H1 (cell line): ENCODE results near the gene SLMAP. TPM values are rescaled to one million over a fixed set of nuclear protein-coding genes. Genes with fewer than 3 reads are reported as not detected.

ENCODE experiments used
- CTCF ChIA-PET: fragments of 300-600 bp; sonication (Branson Sonifier 250); formaldehyde crosslinking; loops from one replicate; lab custom pipeline; 2021; ENCODE audit not compliant: partially characterized antibody; lab: Charles Lee
- POLR2A ChIA-PET: fragments of 300-600 bp; sonication (Branson Sonifier 250); formaldehyde crosslinking; loops from one replicate; lab custom pipeline; 2021; ENCODE audit warnings: inconsistent platforms; ENCODE audit not compliant: partially characterized antibody; lab: Charles Lee
- DNase-seq, 2 experiments: peaks; one replicate each; pipeline versions ENCODE4 v3.0.0 to v3.0.0-alpha.2; 2010 to 2022; ENCODE audit warnings: low spot score in 2 of 2, low read depth in 1 of 2, mixed read lengths in 1 of 2
- FAIRE-seq: peaks from 2 replicates; lab custom pipeline; 2011; peaks lifted over from hg19 to GRCh38; lab: Jason Lieb, UNC
- H2AFZ ChIP-seq: 2 replicates; pipeline ENCODE4 v1.8.1; 2012; ENCODE audit warnings: low read length, inconsistent platforms
- H2AK5ac ChIP-seq: 2 replicates; pipeline ENCODE4 v1.6.1; 2013; ENCODE audit warnings: low read depth, low read length
- H2BK120ac ChIP-seq: replicated peaks from 2 replicates; pipeline ENCODE3; 2013; ENCODE audit warnings: low read depth, low read length, inconsistent platforms
- H2BK12ac ChIP-seq: 2 replicates; pipeline ENCODE4 v1.6.1; 2013; ENCODE audit warnings: low read depth, low read length
- H2BK15ac ChIP-seq: 2 replicates; pipeline ENCODE4 v1.6.1; 2013; ENCODE audit warnings: low read length
- H2BK20ac ChIP-seq: 2 replicates; pipeline ENCODE4 v1.6.1; 2013; ENCODE audit warnings: low read length
- H2BK5ac ChIP-seq: 2 replicates; pipeline ENCODE4 v1.6.1; 2013; ENCODE audit warnings: low read depth, low read length
- H3K14ac ChIP-seq: 2 replicates; pipeline ENCODE4 v1.6.1; 2013; ENCODE audit warnings: inconsistent platforms; ENCODE audit not compliant: insufficient read length
- H3K18ac ChIP-seq: 2 replicates; pipeline ENCODE4 v1.6.1; 2013; ENCODE audit warnings: low read length; ENCODE audit errors: extremely low read depth
- H3K23ac ChIP-seq: 2 replicates; pipeline ENCODE4 v1.6.1; 2013; ENCODE audit warnings: inconsistent platforms; ENCODE audit not compliant: insufficient read length
- H3K23me2 ChIP-seq: 2 replicates; pipeline ENCODE4 v1.6.1; 2013; ENCODE audit warnings: low read depth, low read length
- H3K27ac ChIP-seq: 2 replicates; pipeline ENCODE4 v1.6.1; 2011; ENCODE audit warnings: low read depth, low read length, inconsistent platforms
- H3K27me3 ChIP-seq, 4 experiments: replicated peaks in 1 of 4; 1 replicate in 1 of 4; 2 replicates in 3 of 4; pipeline versions ENCODE4 v1.6.1 to v1.8.1; 2011 to 2013; ENCODE audit warnings: low read length in 3 of 4, mild to moderate bottlenecking in 3 of 4, inconsistent platforms in 2 of 4, mixed read lengths in 2 of 4, moderate library complexity in 1 of 4; ENCODE audit not compliant: control insufficient read depth in 3 of 4, insufficient read depth in 3 of 4; ENCODE audit errors: extremely low read depth in 1 of 4
- H3K36me3 ChIP-seq, 4 experiments: 2 replicates each; pipeline versions ENCODE4 v1.6.1 to v1.8.1; 2011 to 2013; ENCODE audit warnings: mild to moderate bottlenecking in 4 of 4, low read length in 3 of 4, moderate library complexity in 2 of 4, control low read depth in 1 of 4, inconsistent platforms in 1 of 4; ENCODE audit not compliant: insufficient read depth in 4 of 4, control insufficient read depth in 2 of 4
- H3K4ac ChIP-seq: replicated peaks from 2 replicates; pipeline ENCODE3; 2013; ENCODE audit warnings: low read length, low read depth, mixed read lengths, inconsistent platforms; ENCODE audit not compliant: insufficient read length
- H3K4me1 ChIP-seq, 4 experiments: replicated peaks in 1 of 4; 1 replicate in 1 of 4; 2 replicates in 3 of 4; pipeline versions ENCODE4 v1.6.1 to v1.8.1; 2011 to 2013; ENCODE audit warnings: low read length in 3 of 4, inconsistent platforms in 2 of 4, mixed read lengths in 1 of 4; ENCODE audit not compliant: insufficient read depth in 4 of 4, control insufficient read depth in 3 of 4
- H3K4me2 ChIP-seq, 2 experiments: 2 replicates each; pipeline versions ENCODE4 v1.6.1 to v1.8.1; 2011 to 2013; ENCODE audit warnings: low read depth in 2 of 2, low read length in 2 of 2, control low read depth in 1 of 2, inconsistent platforms in 1 of 2, mild to moderate bottlenecking in 1 of 2; ENCODE audit not compliant: insufficient read depth in 1 of 2
- H3K4me3 ChIP-seq, 4 experiments: fragments of 200-600, 300-600 bp in 1 of 4; sonication (generic), shearing (Covaris generic), sonication (Bioruptor Twin) in 1 of 4; 2 replicates each; pipeline versions ENCODE4 v1.5.1 to v1.8.1; 2011 to 2016; ENCODE audit warnings: low read length in 4 of 4, low read depth in 3 of 4, control low read depth in 2 of 4, inconsistent platforms in 2 of 4, mild to moderate bottlenecking in 2 of 4, mixed read lengths in 1 of 4, moderate library complexity in 1 of 4; ENCODE audit not compliant: insufficient read depth in 2 of 4; ENCODE audit errors: extremely low read depth in 1 of 4
- H3K56ac ChIP-seq: replicated peaks from 2 replicates; pipeline ENCODE3; 2013; ENCODE audit warnings: low read depth, mild to moderate bottlenecking, mixed read lengths, low read length, inconsistent platforms; ENCODE audit not compliant: insufficient read length
- H3K79me1 ChIP-seq: 2 replicates; pipeline ENCODE4 v1.6.1; 2013; ENCODE audit warnings: low read depth, low read length, control low read depth
- H3K79me2 ChIP-seq, 2 experiments: 2 replicates each; pipeline versions ENCODE4 v1.6.1 to v1.8.1; 2012 to 2013; ENCODE audit warnings: low read length in 2 of 2, mild to moderate bottlenecking in 2 of 2, inconsistent platforms in 1 of 2; ENCODE audit not compliant: insufficient read depth in 2 of 2, control insufficient read depth in 1 of 2
- H3K9ac ChIP-seq, 4 experiments: replicated peaks in 1 of 4; 1 replicate in 1 of 4; 2 replicates in 3 of 4; pipeline versions ENCODE4 v1.6.1 to v1.8.1; 2011 to 2013; ENCODE audit warnings: low read depth in 3 of 4, low read length in 3 of 4, control low read depth in 2 of 4, mild to moderate bottlenecking in 2 of 4, moderate library complexity in 2 of 4, inconsistent platforms in 1 of 4; ENCODE audit errors: extremely low read depth in 1 of 4
- H3K9me3 ChIP-seq, 2 experiments: 2 replicates each; pipeline versions ENCODE4 v1.6.1 to v1.8.1; 2012 to 2013; ENCODE audit warnings: mild to moderate bottlenecking in 2 of 2, moderate library complexity in 2 of 2, control low read depth in 1 of 2, inconsistent platforms in 1 of 2, low read depth in 1 of 2, low read length in 1 of 2, mixed read lengths in 1 of 2; ENCODE audit not compliant: insufficient read depth in 2 of 2
- H4K20me1 ChIP-seq, 2 experiments: replicated peaks in 1 of 2; 2 replicates each; pipeline versions ENCODE3 to v1.8.1; 2011 to 2013; ENCODE audit warnings: inconsistent platforms in 2 of 2, low read length in 2 of 2, mild to moderate bottlenecking in 1 of 2; ENCODE audit not compliant: insufficient read depth in 2 of 2, control insufficient read depth in 1 of 2
- H4K5ac ChIP-seq: 2 replicates; pipeline ENCODE4 v1.6.1; 2013; ENCODE audit warnings: low read length, low read depth, mixed read lengths, inconsistent platforms; ENCODE audit not compliant: insufficient read length
- H4K8ac ChIP-seq: 2 replicates; pipeline ENCODE4 v1.8.0; 2013; ENCODE audit warnings: mild to moderate bottlenecking, moderate library complexity, low read length, inconsistent platforms; ENCODE audit not compliant: insufficient read depth; ENCODE audit errors: extremely low read depth
- H4K91ac ChIP-seq: replicated peaks from 2 replicates; pipeline ENCODE3; 2013; ENCODE audit warnings: low read length, mixed read lengths, inconsistent platforms; ENCODE audit not compliant: insufficient read length
- CBX5 ChIP-seq: fragments of 300-800, 300-1000 bp; sonication (generic); IDR thresholded peaks from 2 replicates; pipeline ENCODE4 v1.7.1; 2016; ENCODE audit warnings: antibody characterized with exemption, low read length, low read depth
- CHD1 ChIP-seq: IDR thresholded peaks from 2 replicates; pipeline ENCODE4 v1.6.1; 2012; ENCODE audit warnings: low read depth, low read length, improper control_type of control experiment
- CTBP2 ChIP-seq: IDR thresholded peaks from 2 replicates; pipeline ENCODE4 v1.7.0; 2011; ENCODE audit warnings: borderline replicate concordance, mild to moderate bottlenecking, moderate library complexity, mixed read lengths, low read length; ENCODE audit not compliant: insufficient read depth, insufficient read length
- EZH2 ChIP-seq: fragments of 200-600 bp; sonication (generic); IDR thresholded peaks from 2 replicates; pipeline ENCODE4 v1.7.1; 2012; ENCODE audit warnings: low read depth, mild to moderate bottlenecking, moderate library complexity, low read length, inconsistent platforms; ENCODE audit not compliant: severe bottlenecking
- KDM4A ChIP-seq: IDR thresholded peaks from one replicate; pipeline ENCODE4 v1.7.1; 2012; ENCODE audit warnings: low read depth, mild to moderate bottlenecking, moderate library complexity, low read length, inconsistent platforms; ENCODE audit not compliant: severe bottlenecking
- KDM5A ChIP-seq: fragments of 200-600 bp; IDR thresholded peaks from 2 replicates; pipeline ENCODE4 v1.7.1; 2012; ENCODE audit warnings: mild to moderate bottlenecking, low read length, inconsistent platforms, mixed read lengths
- MAX ChIP-seq: IDR thresholded peaks from 2 replicates; pipeline ENCODE4 v1.6.1; 2012; ENCODE audit warnings: inconsistent platforms
- POLR2AphosphoS5 ChIP-seq: IDR thresholded peaks from 2 replicates; pipeline ENCODE4 v1.6.1; 2011; ENCODE audit warnings: low read depth, low read length
- SIX5 ChIP-seq: IDR thresholded peaks from 2 replicates; pipeline ENCODE4 v1.6.1; 2011; ENCODE audit warnings: mild to moderate bottlenecking, low read depth, low read length
- WGBS, 2 experiments: shearing (Covaris generic) in 1 of 2; methylation state at CpG; one replicate each; pipeline versions ENCODE4 v1.1.6 to v1.1.7; 2013 to 2015; ENCODE audit warnings: low lambda C conversion rate in 2 of 2, mixed read lengths in 2 of 2, inconsistent platforms in 1 of 2, low coverage in 1 of 2, missing lambda C conversion rate in 1 of 2; ENCODE audit not compliant: insufficient replicate concordance in 2 of 2, insufficient coverage in 1 of 2, insufficient read length in 1 of 2; ENCODE audit errors: extremely low coverage in 1 of 2, missing lambda C conversion rate in 1 of 2; 5-methylcytosine and 5-hydroxymethylcytosine counted together
- polyA plus RNA-seq, 7 experiments: library from polyadenylated mRNA; depleted of rRNA in 3 of 7; stranded (reverse) in 5 of 7; unstranded in 2 of 7; fragments of >200 nt in 5 of 7; fragments of 200-250 nt in 2 of 7; gene quantifications; 1 replicate in 5 of 7; 2 replicates in 1 of 7; 4 replicates in 1 of 7; pipeline versions ENCODE4 v1.2.1 to v1.2.3, GENCODE V29; 2011 to 2013; ENCODE audit warnings: missing spikeins in 2 of 7, mixed read lengths in 2 of 7
- total RNA-seq: library from RNA; stranded (reverse); fragmentation: NEBNext Ultra II Directional; extraction: Animal tissue kit (Norgen Biotek cat#: 25700); gene quantifications from 2 replicates; pipeline ENCODE4 v1.2.1, GENCODE V29; 2021

The SLMAP gene
- total and polyA plus RNA-seq, 2 of the 8 experiments (the other 6 are each of a cell fraction or from before 2014, with no cell fraction given) = 13.6 to 70.4 TPM

DNA sequence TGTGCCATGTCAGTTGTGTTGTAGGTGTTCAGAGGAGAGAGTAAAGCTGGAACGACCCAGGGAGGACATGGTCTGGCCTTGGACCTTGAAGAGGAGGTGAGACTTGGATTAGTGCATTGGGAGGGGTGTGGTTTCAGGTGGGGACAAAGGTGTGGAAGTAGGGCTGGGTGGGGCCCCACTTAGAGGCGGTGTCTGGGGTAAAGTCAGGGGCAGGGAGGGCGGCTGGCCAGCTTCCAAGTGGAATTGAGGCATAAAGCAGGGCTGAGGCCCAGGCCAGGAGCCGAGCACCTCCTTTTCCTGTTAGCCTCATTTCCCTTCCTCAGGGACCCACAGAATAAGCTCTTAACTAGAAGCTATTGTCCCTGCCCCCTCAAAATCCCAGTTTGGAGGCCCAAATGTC is 215.9 kb downstream of the SLMAP start:
- H2AK5ac ChIP-seq = no peak overlapping the region
- no peak overlapping the region for H3K56ac ChIP-seq
- H3K14ac ChIP-seq = no peak overlapping the region
- WGBS, 2 experiments = 74% methylated on average over 4 of the region's 4 CpGs; no CpG with 5 or more reads in 1 of the 2 experiments
- H3K23me2 ChIP-seq = no peaks in the 10 kb centered on the region
- H3K27me3 ChIP-seq = no peaks in the 10 kb centered on the region
- peak overlapping the region; percentile 89; the same call in 1 of the 2 replicates for H2AFZ ChIP-seq
- TF ChIP-seq CTBP2 = no peak
- TF ChIP-seq CBX5 = no peak
- TF ChIP-seq POLR2AphosphoS5 = no peak
- no peak for TF ChIP-seq KDM4A
- TF ChIP-seq CHD1 = no peak
- no peak for TF ChIP-seq KDM5A
- no peak for TF ChIP-seq SIX5
- no peak for TF ChIP-seq EZH2
- TF ChIP-seq MAX = no peak
- no peak for FAIRE-seq
- no peak overlapping the region for H3K27ac ChIP-seq
- no peak overlapping the region for H4K5ac ChIP-seq
- no peak overlapping the region for H3K23ac ChIP-seq
- peak overlapping the region; percentile 57 for H3K4ac ChIP-seq
- no peaks in the 10 kb centered on the region for H3K36me3 ChIP-seq
- 0 out of 2 replicates have a peak overlapping the region, but pooled peaks have one; percentile 48 for H3K18ac ChIP-seq
- CTCF ChIA-PET = interaction anchor here (0.9 to 2.5 kb wide), 5 partner anchors 22 to 196 kb away, joined by 3 to 6 read pairs (median 5); partner anchors contain the start of gene FLNB
- H2BK20ac ChIP-seq = peak overlapping the region; percentile 18; the same call in 1 of the 2 replicates
- no peaks in the 10 kb centered on the region for H3K79me1 ChIP-seq
- no peak overlapping the region for H2BK120ac ChIP-seq
- no peak for DNase-seq
- no peak overlapping the region for H4K8ac ChIP-seq
- no peaks in the 10 kb centered on the region for H4K20me1 ChIP-seq
- H2BK5ac ChIP-seq = peak overlapping the region; percentile 56; the same call in 1 of the 2 replicates
- peak overlapping the region; percentile 0 for H4K91ac ChIP-seq
- POLR2A ChIA-PET = interaction anchor here (1.0 to 1.2 kb wide), 3 partner anchors 10 to 68 kb away, joined by 3 to 4 read pairs (median 4); no protein-coding TSS in a partner anchor
- no peaks in the 10 kb centered on the region for H3K79me2 ChIP-seq
- no peak overlapping the region for H2BK15ac ChIP-seq
- no peaks in the 10 kb centered on the region for H3K9me3 ChIP-seq
- H3K4me3 ChIP-seq = no peak overlapping the region
- peaks cover 0 to 10% (median 3%) of the 10 kb centered on the region in 4 experiments; a peak in 6 of 7 replicates for H3K4me1 ChIP-seq
- H3K9ac ChIP-seq = no peak overlapping the region
- H2BK12ac ChIP-seq = no peak overlapping the region
- H3K4me2 ChIP-seq = no peak overlapping the region
